HEK293T (cell line): ENCODE measurements around the gene SLC2A5.
A peak's percentile ranks its signal among the peaks of the same experiment; 100 is the strongest.

Experiments used
- CTCF ChIA-PET: fragments of 350-600 bp; formaldehyde crosslinking; extraction: SDS; loops from one replicate; lab custom pipeline; 2021; ENCODE audit warnings: antibody characterized with exemption, inconsistent platforms; lab: Yijun Ruan, JAX
- POLR2A ChIA-PET: fragments of 350-600 bp; formaldehyde crosslinking; extraction: SDS; loops from one replicate; lab custom pipeline; 2020; ENCODE audit warnings: antibody characterized with exemption, inconsistent platforms; lab: Yijun Ruan, JAX
- DNase-seq: peaks from one replicate; pipeline ENCODE4 v3.0.0; 2012; ENCODE audit warnings: mixed read lengths; ENCODE audit errors: extremely low spot score
- ARNT ChIP-seq: fragments of 450-650 bp; IDR thresholded peaks from 2 replicates; pipeline ENCODE4 v1.6.1; 2017; ENCODE audit warnings: mild to moderate bottlenecking
- BHLHE40 ChIP-seq: fragments of 450-650 bp; IDR thresholded peaks from 2 replicates; pipeline ENCODE4 v1.6.1; 2016; ENCODE audit warnings: mild to moderate bottlenecking, moderate library complexity, borderline replicate concordance
- CTBP1 ChIP-seq: fragments of 450-650 bp; IDR thresholded peaks from 2 replicates; pipeline ENCODE4 v1.6.1; 2016; ENCODE audit warnings: borderline replicate concordance
- ELF4 ChIP-seq: fragments of 450-650 bp; IDR thresholded peaks from 2 replicates; pipeline ENCODE4 v1.6.1; 2017; ENCODE audit warnings: antibody characterized with exemption
- FOXA1 ChIP-seq: fragments of 450-650 bp; IDR thresholded peaks from 2 replicates; pipeline ENCODE4 v1.6.1; 2016; ENCODE audit warnings: mild to moderate bottlenecking
- FOXK2 ChIP-seq: fragments of 450-650 bp; IDR thresholded peaks from 2 replicates; pipeline ENCODE4 v1.6.1; 2016; ENCODE audit warnings: mild to moderate bottlenecking
- FOXM1 ChIP-seq: fragments of 450-650 bp; IDR thresholded peaks from 2 replicates; pipeline ENCODE4 v1.6.1; 2017; ENCODE audit warnings: mild to moderate bottlenecking, borderline replicate concordance
- HDGF ChIP-seq: fragments of 450-650 bp; IDR thresholded peaks from 2 replicates; pipeline ENCODE4 v1.6.1; 2017; ENCODE audit warnings: antibody characterized with exemption, borderline replicate concordance
- L3MBTL2 ChIP-seq: fragments of 450-650 bp; conservative IDR thresholded peaks from 2 replicates; pipeline ENCODE4 v1.6.1; 2016; ENCODE audit warnings: mild to moderate bottlenecking
- LEF1 ChIP-seq: fragments of 450-650 bp; IDR thresholded peaks from 2 replicates; pipeline ENCODE4 v1.6.1; 2017; ENCODE audit warnings: mild to moderate bottlenecking, borderline replicate concordance
- NFRKB ChIP-seq: fragments of 450-650 bp; IDR thresholded peaks from 2 replicates; pipeline ENCODE4 v1.6.1; 2016; ENCODE audit warnings: mild to moderate bottlenecking, moderate library complexity
- PKNOX1 ChIP-seq: fragments of 450-650 bp; IDR thresholded peaks from 2 replicates; pipeline ENCODE4 v1.6.1; 2016
- SP1 ChIP-seq: fragments of 450-650 bp; IDR thresholded peaks from 2 replicates; pipeline ENCODE4 v1.6.1; 2017
- SUZ12 ChIP-seq: fragments of 450-650 bp; IDR thresholded peaks from 2 replicates; pipeline ENCODE4 v1.6.1; 2016; ENCODE audit warnings: mild to moderate bottlenecking
- TARDBP ChIP-seq: fragments of 450-650 bp; IDR thresholded peaks from 2 replicates; pipeline ENCODE4 v1.6.1; 2016
- ZNF384 ChIP-seq: fragments of 450-650 bp; IDR thresholded peaks from 2 replicates; pipeline ENCODE4 v1.6.1; 2016

The SLC2A5 gene

GRCh38 chr1:9078015-9078751, 8.7 kb upstream of the SLC2A5 start:
- POLR2A ChIA-PET, result no interaction called here
- DNase-seq, result no peak
- TF ChIP-seq HDGF (no peak), NFRKB (no peak), BHLHE40 (no peak), LEF1 (no peak), L3MBTL2 (no peak)
- CTCF ChIA-PET, result interaction anchor here (1.7 kb wide), 1 partner anchor 73 kb away, joined by 3 read pairs; no protein-coding TSS in a partner anchor

DNA sequence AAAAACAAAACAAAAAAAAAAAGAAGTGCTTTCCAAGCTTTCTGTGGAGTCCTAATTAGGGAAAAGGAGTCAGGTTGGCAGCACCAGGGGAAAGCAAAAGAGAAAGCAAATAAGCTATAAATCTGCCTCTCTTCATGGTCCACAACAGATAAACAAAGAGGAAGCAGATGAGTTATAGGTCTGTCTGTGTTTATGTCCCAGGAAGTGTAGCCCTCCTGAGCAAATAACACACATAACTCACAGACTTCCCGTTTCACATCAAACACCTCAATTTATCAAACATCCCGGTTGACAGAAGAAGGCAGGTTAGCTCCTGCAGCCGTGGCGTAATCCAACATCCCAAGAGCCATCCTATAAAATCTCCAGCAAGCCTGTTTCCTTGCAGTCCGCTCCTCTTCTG, 5.6 kb upstream of the SLC2A5 start:
- ChIA-PET CTCF (interaction anchor here (0.7 kb wide), 1 partner anchor 604 kb away, joined by 3 read pairs; no protein-coding TSS in a partner anchor), POLR2A (no interaction called here)
- DNase-seq, result no peak
- TF ChIP-seq ARNT (no peak), NFRKB (no peak), CTBP1 (no peak), PKNOX1 (peak; percentile 65)

DNA sequence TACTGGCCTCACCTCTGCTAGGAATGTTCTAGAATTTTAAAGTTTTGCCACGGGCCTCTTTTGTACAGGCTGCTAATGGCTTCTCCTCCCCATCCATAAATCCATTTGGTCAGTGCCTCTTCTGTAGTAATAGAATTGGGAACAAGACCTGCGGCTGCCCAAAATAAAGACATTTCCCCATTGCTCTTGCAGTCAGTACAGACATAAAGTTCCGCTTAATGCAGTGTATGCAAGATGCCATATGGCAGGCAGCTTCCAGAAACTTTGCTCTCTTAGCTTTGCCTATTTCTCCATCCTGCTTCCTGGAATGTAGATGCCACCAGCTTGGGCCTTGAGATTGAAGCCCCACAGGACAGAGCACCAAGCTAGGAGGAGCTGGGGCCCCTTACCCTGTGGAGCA, 3.7 kb upstream of the SLC2A5 start:
- CTCF ChIA-PET, result no interaction called here
- TF ChIP-seq ZNF384, result no peak
- TF ChIP-seq FOXM1, result no peak
- no peak for TF ChIP-seq ELF4
- TF ChIP-seq PKNOX1, result no peak
- TF ChIP-seq SP1, result no peak
- no peak for TF ChIP-seq LEF1
- no peak for TF ChIP-seq BHLHE40
- no peak for TF ChIP-seq FOXK2
- TF ChIP-seq FOXA1, result no peak
- DNase-seq, result no peak
- POLR2A ChIA-PET, result no interaction called here

DNA sequence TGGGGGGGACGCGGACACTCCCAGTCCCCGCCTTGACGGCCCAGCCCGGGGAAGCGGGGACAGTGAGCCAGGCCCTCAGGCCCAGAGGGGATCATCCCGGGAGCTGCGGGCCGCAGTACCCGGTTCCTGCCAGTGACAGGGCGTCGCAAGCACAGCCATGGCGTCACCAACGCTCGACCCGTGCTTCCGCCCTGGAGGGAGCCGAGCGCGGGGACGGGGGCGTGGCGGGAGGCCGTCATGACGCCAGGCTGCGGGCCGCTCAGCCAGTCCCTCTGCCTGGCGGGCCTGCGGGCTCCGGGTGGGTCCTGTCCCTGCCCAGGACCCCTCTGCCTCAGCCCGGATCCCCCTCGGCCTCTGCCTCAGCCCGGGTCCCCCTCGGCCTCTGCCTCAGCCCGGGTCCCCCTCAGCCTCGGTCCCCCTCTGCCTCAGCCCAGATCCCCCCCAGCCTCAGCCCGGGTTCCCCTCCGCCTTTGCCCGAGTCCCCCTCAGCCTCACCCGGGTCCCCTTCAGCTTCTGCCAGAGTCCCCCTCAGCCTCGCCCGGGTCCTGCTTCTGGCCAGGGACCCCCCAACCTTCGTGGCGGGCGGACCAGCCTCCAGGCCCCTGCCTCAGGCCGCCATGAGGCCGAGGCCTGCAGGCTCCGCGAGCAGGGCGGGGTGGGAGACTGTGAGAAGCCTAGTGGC, 2.3 kb upstream of the SLC2A5 start:
- CTCF ChIA-PET, result no interaction called here
- no peak for DNase-seq
- TF ChIP-seq SUZ12 (no peak), SP1 (no peak), FOXA1 (no peak), PKNOX1 (no peak)
- POLR2A ChIA-PET, result no interaction called here

GRCh38 chr1:9070486-9070885, 1.1 kb upstream of the SLC2A5 start:
- ChIA-PET CTCF (interaction anchor here (0.7 kb wide), 1 partner anchor 63 kb away, joined by 3 read pairs; no protein-coding TSS in a partner anchor), POLR2A (no interaction called here)
- no peak for TF ChIP-seq CTBP1
- TF ChIP-seq PKNOX1, result no peak
- TF ChIP-seq LEF1, result no peak
- no peak for TF ChIP-seq TARDBP
- no peak for TF ChIP-seq SP1
- TF ChIP-seq FOXA1, result no peak
- no peak for TF ChIP-seq HDGF
- TF ChIP-seq SUZ12, result no peak
- no peak for TF ChIP-seq L3MBTL2
- DNase-seq, result no peak

GRCh38 chr1:9068981-9069325, 482 bp downstream of the SLC2A5 start:
- POLR2A ChIA-PET, result no interaction called here
- TF ChIP-seq L3MBTL2 (no peak), ARNT (no peak), ELF4 (no peak), FOXA1 (no peak), SP1 (no peak), ZNF384 (no peak), FOXM1 (no peak), LEF1 (no peak), HDGF (no peak), BHLHE40 (no peak)
- no peak for DNase-seq
- CTCF ChIA-PET, result interaction anchor here (0.6 kb wide), 1 partner anchor 74 kb away, joined by 8 read pairs; no protein-coding TSS in a partner anchor
